ENCODE results near the gene MAPRE2.
"Not testable (repeated sequence)": the region's sequence is repeated elsewhere in the genome, so short reads cannot be mapped to it uniquely, and the experiment has no call there.

The MAPRE2 gene

GRCh38 chr18:35141567-35142274 is 100.5 kb downstream of the MAPRE2 start:
- DNase-seq (ENCODE audit: low read depth), result no peak
- no peak for TF ChIP-seq CTCF (conservative IDR thresholded peaks at IDR 0.05; ENCODE audit: low read depth, low read length)
- no peak overlapping the region for H3K4me3 ChIP-seq (ENCODE audit: low read depth, low read length)

- DNase-seq (ENCODE audit: low read depth), result no peak
- TF ChIP-seq CTCF (conservative IDR thresholded peaks at IDR 0.05; ENCODE audit: low read depth, low read length), result no peak
- no peak overlapping the region for H3K4me3 ChIP-seq (ENCODE audit: low read depth, low read length)
Observed at GRCh38 chr18:35142275-35142615, 101.0 kb downstream of the MAPRE2 start.

GRCh38 chr18:35143622-35144596 is 102.7 kb downstream of the MAPRE2 start:
- H3K4me3 ChIP-seq (ENCODE audit: low read depth, low read length), result no peak overlapping the region
- DNase-seq (ENCODE audit: low read depth), result peak; percentile 78

GRCh38 chr18:35144698-35145097 is 103.5 kb downstream of the MAPRE2 start:
- DNase-seq (ENCODE audit: low read depth), result no peak

More at GRCh38 chr18:35143622-35144596, 102.7 kb downstream of the MAPRE2 start:
- peak; percentile 94 for TF ChIP-seq CTCF (conservative IDR thresholded peaks at IDR 0.05; ENCODE audit: low read depth, low read length)

GRCh38 chr18:35150195-35150594 is 109.0 kb downstream of the MAPRE2 start:
- not testable (repeated sequence) for DNase-seq (ENCODE audit: low read depth); H3K4me3 ChIP-seq (ENCODE audit: low read depth, low read length)

More at GRCh38 chr18:35144698-35145097, 103.5 kb downstream of the MAPRE2 start:
- no peak overlapping the region for H3K4me3 ChIP-seq (ENCODE audit: low read depth, low read length)
- no peak for TF ChIP-seq CTCF (conservative IDR thresholded peaks at IDR 0.05; ENCODE audit: low read depth, low read length)

- DNase-seq (ENCODE audit: low read depth), result no peak
- no peak overlapping the region for H3K4me3 ChIP-seq (ENCODE audit: low read depth, low read length)
- TF ChIP-seq CTCF (conservative IDR thresholded peaks at IDR 0.05; ENCODE audit: low read depth, low read length), result no peak
Observed at GRCh38 chr18:35153609-35154272, 112.5 kb downstream of the MAPRE2 start.

Measured in choroid plexus epithelial cell (primary cell).